WI38 (cell line): Measurements from ENCODE around the gene ROBO4.

ENCODE experiments used
- H3K4me3 ChIP-seq: 2 replicates; pipeline ENCODE4 v1.5.1; 2011; ENCODE audit warnings: low read depth, mild to moderate bottlenecking, control low read depth, low read length
- TF ChIP-seq, protein P1 (sequence below): IDR thresholded peaks from 2 replicates; pipeline ENCODE4 v1.5.1; 2012; ENCODE audit warnings: low read depth, mild to moderate bottlenecking, control low read depth, low read length

Gene ROBO4

DNA sequence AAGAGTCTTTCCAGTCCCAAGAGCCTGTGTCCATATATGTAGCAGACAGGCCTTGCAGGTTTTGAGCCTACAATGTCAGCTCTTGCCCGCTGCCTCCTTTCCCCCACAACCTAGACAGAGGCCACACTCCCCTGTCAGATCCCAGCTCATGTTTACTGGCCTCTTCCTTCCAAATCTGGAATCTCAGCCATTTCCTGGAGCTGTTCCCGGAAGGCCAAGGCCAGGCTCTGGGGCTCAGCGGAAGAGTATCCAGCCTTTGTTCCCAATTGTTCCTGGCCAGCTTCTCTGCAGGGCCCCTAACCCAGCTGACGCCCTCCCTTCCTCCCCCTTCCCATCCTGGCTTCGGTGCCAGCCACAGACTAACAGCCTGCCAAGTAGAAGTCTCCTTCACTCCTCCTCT, 1.0 kb upstream of the ROBO4 start:
- no peak overlapping the region for H3K4me3 ChIP-seq
- TF ChIP-seq, protein P1, sequence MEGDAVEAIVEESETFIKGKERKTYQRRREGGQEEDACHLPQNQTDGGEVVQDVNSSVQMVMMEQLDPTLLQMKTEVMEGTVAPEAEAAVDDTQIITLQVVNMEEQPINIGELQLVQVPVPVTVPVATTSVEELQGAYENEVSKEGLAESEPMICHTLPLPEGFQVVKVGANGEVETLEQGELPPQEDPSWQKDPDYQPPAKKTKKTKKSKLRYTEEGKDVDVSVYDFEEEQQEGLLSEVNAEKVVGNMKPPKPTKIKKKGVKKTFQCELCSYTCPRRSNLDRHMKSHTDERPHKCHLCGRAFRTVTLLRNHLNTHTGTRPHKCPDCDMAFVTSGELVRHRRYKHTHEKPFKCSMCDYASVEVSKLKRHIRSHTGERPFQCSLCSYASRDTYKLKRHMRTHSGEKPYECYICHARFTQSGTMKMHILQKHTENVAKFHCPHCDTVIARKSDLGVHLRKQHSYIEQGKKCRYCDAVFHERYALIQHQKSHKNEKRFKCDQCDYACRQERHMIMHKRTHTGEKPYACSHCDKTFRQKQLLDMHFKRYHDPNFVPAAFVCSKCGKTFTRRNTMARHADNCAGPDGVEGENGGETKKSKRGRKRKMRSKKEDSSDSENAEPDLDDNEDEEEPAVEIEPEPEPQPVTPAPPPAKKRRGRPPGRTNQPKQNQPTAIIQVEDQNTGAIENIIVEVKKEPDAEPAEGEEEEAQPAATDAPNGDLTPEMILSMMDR, result no peak

DNA sequence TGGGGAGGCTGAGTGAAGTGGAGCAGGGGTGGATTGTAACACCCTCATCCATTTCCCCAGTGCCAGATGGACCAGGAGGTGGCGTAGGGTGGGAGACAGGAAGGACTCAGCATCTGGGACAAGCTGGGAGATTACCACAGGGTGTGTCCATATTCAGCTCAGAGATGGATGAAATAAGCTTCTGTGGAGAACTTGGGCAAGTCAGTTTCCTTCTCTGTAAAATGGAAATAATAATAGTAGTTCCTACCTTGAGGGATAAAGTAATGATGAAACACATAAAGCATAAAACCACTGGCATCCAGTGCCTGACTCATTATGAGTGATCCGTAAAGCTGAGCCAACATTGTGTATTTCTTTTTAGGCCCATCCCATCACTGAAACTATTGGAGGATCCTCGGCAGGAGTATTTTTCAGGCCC, 607 bp upstream of the ROBO4 start:
- no peak overlapping the region for H3K4me3 ChIP-seq
- TF ChIP-seq, protein P1, result no peak; the same call in 1 of the 2 replicates

DNA sequence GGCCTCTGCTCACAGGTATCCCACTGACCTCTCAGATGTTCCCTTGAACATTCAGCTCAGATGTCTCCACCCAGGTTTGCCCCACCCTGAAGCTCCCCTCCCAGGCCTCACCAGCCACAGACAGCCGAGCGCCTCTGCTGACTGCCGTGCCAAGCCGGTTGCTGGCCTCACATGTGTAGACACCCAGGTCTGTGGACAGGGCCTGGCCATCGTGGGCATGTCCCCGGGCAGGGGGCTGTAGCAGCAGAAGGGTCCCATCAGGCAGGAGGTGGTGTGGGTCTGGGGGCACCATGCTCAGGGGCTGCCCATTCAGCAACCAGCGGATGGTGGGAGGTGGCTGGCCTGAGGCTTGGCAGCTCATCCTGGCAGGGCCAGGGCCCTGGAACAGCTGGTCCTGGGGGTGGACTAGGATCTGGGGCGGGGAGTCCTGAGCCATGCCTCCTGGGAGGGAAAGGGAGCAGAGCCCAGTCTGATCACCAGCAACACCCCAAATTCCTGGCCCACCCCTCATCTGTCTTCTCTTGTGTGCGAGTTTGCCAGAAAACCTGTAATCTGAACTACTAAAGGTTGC, 759 bp downstream of the ROBO4 start:
- TF ChIP-seq, protein P1, result no peak
- no peak overlapping the region for H3K4me3 ChIP-seq

DNA sequence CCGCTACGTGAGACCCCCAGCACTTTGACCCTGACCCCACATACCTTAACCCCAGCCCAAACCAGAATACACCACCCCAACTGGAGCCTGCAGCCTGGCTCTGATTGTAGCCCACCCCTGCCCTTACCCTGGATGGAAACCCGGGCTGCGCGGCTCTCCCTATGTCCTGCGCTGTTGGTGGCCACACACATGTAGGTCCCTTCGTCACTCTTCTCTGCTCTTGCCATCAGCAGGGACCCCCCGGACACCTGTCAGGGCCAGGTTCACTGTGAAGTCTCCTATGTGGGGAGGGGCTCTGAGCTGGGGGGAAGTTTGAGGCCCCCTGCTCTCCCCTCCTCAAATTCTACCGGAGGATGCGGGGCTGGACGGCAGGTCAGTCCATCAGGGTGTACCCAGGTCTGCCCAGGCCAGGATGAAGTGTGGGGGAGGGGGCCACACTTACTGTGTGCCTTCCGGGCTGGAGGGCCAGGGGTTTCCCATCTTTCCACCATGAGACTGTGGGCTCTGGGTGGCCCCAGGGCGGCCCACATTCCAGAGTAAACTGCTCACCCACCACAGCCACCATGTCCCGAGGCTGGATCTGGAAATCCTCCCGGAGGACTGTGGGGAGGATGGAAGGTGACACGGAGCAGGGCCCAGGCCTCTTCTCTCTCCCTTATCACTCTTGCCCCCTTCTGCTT, 1.5 kb downstream of the ROBO4 start:
- TF ChIP-seq, protein P1, result no peak
- no peak overlapping the region for H3K4me3 ChIP-seq

DNA sequence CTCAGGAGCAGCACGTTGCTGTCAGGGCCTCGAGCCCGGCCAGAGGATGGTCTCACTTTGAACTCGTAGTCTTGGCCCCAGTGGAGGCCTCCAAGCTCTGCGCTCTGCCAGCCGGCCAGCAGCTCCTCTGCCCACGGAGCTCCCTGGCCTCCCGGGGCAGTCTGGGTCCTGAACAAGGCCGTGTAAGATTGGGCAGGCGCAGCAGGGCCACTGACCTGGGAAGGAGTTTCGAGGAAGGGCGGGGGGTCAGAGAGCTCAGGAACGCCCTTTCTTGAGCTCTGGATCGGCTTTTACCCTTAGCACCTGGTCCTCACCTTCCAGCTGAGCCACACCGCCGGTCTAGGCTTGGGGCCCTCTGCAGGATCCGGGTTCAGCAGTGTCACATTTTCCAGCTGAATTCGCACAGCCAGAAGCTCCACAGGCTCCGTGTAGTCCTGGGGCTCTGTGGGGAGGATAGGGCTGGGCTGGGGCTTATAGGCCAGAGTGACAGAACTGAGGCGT, 2.1 kb downstream of the ROBO4 start:
- no peak overlapping the region for H3K4me3 ChIP-seq

DNA sequence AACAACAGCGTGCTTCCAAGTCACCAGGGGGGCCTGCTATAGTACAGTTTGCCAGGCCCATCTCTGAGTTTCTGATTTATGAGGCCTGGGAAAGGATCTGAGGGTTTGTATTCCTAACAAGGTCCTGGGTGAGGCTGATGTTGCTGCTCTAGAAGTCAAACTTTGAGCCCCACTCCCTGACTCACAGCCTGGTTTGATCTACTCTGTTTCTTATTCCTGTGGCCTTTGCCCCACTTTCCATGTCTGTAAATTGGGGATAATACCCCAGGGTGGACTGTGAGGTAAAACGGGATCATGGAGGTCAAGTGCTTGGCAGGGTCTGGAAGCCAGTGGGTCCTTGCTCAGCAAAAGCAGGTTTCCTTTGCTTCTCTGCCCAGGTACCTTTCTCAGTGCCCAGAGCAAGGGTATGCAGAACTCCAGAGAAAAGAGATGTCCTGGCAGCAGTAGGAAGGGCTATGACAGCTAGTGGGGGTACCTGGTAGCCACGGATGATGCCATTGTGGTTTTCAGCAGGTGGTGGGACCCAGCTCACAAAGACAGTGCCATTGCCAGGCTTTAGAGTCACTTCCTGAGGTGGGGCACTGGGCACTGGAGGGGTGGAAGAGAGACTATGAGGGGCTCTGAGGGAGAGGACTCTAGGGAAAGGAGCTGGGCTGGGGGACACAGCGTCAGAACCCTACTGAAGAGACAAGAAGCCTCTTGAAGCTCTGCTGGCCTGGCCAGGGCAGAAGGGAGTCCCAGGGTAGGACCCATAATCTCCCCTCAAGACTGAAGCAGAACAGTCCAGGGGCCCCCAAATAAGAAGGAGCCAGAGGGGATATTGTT, 2.8 kb downstream of the ROBO4 start:
- H3K4me3 ChIP-seq, result no peak overlapping the region
- TF ChIP-seq, protein P1, result no peak

More for the DNA sequence above, 2.1 kb downstream of the ROBO4 start:
- TF ChIP-seq, protein P1, result no peak
